HG02852 (cell line): Measurements from ENCODE around the gene LMBRD1.
"Not testable (repeated sequence)": the region's sequence is repeated elsewhere in the genome, so short reads cannot be mapped to it uniquely, and the experiment has no call there.

Source experiments
- ATAC-seq: cut with Tn5 transposase; IDR thresholded peaks from one replicate; pipeline ENCODE4 v1.9.1; 2021; ENCODE audit warnings: mild to moderate bottlenecking, moderate library complexity; ENCODE audit not compliant: unreplicated experiment

Gene LMBRD1

DNA sequence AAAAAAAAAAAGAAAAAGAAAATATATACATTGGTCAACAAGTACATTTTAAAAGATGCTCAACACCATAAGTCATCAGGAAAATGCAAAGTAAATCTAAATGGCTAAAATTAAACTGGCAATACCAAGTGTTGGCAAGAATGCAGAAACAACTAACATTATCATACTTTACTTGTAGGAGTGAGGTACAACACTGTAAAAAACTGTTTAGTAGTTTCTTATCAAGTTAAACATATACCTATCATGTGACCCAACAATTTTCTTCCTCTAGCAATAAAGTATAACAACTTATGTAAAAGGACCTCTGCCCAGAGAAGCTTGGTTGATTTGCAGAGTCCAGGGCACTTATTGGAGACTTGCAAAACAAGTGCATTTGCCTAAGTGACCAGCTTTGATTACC lies 40.4 kb downstream of the LMBRD1 start:
- ATAC-seq: no peak

DNA sequence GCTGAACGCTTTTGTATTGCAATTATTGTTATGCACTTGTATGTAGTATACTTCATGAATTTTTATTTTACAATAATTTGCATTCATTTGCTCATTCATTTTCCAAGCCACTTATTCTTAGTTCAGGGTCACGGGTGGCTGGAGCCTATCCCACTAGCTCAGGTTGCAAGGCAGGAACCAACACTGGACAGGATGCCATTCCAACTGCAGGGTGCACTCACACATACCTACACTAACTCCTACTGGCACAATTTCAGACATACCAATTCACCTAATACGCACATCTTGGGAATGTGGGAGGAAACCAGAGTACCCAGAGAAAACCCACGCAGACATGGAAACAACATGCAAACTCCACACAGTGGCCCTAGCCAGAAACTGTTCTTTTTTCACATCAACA lies 61.8 kb downstream of the LMBRD1 start:
- no peak for ATAC-seq

DNA sequence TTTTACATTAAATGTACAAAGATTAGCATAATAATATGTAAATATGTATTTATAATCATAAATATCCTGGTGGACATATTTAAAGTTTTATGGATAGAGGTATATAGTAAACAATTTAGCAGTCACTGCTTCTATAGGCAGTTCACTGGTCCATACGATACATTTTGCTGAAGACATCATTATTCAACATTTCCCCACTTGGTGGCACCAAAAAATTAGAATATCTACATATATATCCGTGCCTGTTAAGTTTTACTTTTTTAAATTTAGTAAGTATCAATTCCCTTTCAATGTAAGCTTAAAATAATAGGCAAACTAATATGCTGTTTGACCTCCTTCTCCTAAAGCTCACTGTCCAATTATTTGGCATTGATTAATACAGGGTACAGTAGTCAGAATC lies 64.2 kb downstream of the LMBRD1 start:
- peak; percentile 82 for ATAC-seq

DNA sequence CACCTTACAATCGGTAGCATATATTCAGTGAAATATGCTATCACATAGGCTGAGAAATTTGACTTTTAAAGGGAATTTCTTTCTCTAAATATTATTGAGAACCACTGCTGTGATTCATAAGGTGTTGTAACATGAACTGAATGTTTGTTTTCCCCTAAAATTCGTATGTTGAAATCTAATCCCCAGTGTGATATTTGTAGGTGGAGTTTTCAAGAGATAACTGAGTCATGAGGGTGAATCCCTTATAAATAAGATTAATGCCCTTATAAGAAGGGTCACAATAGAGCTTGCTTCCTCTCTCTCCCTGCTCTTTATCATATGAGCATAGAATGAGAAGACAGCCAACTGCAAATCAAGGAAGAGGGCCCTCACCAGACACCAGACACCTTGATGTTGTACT lies 64.8 kb downstream of the LMBRD1 start:
- ATAC-seq: no peak

DNA sequence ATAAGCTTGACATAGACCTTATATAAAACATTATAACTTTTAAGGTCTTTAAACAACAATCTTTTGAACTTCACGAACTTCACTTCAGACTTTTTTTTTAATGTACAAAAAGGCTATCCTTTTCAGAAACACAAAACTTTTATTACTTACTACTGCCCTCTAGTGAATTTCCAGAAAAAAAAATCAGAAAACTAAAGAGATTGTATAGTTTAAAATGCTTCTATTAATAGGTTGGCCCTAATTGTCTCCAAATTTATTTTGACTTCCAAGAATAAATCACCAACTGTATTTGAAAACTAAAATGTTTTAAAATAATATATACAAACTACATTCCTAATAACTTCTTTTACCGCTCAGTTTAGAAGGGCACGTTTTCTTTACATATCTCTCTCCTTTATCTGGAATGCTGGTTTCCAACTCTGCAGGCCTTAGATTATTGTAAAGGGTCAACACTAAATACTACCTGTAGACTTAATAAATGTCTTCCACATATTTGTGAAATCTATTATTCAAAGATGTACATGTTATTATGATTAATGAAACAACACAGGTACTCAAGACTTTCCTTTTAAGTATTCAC lies 66.8 kb downstream of the LMBRD1 start:
- ATAC-seq: no peak

DNA sequence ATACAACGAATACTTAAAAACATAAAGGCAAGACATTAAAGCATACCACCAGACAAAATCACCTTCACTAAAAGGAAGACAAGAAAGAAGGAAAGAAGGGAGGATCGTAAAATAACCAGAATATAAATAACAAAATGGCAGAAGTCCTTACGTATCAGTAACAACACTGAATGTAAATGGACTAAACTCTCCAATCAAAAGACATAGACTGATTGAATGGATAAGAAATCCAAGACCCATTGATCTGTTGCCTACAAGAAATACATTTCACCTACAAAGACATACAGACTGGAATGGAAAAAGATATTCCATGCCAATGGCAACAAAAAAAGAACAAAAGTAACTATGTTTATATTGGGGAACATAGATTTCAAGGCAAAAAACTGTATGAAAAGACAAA lies 74.1 kb downstream of the LMBRD1 start:
- no peak for ATAC-seq

DNA sequence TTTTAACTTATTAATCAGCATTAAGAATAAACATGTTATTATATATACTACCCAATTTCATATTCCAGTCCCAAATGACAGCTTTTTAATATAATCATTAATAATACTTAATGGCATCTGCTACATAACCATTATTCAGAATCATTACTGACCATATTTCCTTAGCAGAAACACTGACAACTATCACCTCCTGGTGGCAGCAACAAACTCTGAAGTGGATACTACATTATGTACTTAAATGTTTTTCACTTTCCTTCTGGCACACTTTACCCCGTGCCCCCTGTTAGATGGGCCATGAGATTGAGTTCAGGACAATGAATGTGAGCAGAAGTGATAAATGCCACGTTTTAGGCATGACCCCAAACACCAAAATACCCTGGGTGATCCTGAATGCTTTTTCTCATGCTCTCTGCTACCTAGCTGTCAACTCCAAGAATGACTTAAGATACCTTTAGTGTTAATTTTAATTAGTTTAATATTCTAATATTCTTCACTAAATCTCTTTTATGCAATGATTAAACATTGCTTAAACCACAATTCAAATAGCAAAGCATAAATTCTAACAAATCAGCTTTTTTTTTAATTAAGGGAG lies 77.1 kb downstream of the LMBRD1 start:
- peak; percentile 70 for ATAC-seq

DNA sequence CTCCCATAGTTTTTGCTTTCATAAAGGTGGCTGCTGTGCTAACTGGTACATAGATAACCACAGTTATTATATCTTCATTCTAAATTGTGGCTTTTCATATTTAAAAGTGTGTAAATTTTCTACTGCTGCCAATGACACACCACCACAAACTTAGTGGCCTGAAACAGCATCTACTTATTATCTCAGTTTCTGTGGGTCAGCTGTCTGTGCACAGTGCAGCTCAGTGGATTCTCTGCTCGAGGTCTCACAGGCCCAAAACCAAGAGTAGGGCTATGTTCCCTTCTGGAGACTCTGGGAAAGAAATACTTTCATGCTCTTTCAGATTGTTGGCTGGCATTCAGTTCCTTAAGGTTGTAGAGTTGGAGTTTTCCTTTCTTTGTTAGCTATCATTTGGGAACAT lies 90.1 kb downstream of the LMBRD1 start:
- no peak for ATAC-seq

DNA sequence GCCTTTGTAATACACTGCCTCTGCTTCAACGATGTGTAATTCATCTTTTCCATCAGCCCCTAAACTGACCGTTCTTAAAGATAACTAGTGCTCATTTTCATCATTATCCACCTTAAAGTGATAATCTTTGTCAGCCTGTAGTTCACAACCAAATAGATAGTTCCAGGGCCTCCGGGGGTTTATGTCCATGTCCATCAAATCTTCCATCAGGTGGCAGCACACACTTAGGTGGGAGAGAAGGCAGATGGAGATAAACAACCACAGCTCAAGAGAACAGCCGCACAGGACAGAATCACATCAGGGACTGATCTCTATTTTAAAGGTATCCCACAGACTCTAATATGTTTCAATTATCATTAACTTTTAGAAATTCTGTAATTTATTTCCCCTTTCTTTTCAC lies 90.9 kb downstream of the LMBRD1 start:
- ATAC-seq: no peak

DNA sequence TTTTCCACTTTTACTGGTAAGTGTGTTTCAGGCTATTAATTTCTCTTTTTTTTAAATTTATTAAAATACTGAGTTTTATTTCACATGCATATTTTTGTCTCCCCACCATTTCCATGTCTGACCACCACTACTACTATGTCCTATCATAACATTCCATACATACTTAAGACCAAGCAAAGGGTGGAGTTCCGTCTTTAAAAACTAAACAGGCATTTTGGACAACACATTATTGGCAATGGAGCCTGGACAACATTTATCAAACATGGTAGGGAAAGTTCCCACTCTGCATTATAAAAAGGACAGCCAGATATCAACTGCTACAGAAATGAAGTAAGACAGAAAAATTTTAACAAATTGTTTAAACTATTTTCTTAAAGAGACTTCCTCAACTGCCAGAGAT lies 91.9 kb downstream of the LMBRD1 start:
- ATAC-seq: no peak

DNA sequence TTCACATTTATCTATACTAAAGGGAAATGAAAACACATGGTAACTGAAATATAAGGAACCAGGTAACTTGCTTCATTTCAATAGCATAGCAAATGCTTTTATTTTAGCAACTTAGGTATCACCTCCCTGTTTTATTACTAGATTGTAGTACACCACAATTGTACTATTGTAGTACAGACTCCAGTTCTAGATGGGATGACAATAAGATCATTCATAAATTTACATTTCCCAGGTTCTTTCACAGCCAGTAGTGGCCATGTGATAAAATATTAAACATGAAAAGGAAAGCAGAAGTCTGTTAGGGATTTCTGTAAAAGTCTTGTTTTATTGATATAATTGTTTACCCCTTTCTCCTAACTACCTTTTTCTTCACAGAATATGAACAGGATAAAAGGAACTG lies 97.2 kb downstream of the LMBRD1 start:
- no peak for ATAC-seq

DNA sequence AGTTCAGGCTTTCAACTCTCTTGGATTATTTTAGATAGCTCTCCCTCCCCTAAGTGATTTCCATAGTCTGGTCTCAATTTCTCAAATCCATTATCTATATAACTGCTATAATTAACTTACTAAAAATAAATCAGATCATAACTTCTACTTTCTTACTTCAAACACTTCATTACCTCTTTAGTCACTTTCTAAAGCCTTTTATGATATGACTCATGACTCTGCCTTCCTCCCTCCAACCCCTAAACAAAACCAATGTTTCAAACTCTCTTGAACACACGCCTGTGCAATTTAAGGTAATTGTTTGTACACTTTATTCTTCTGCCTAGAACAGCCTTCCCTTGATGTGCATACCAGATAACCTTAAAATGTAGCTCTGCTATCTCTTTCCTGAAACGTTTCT lies 100.5 kb downstream of the LMBRD1 start:
- ATAC-seq: peak; percentile 87

DNA sequence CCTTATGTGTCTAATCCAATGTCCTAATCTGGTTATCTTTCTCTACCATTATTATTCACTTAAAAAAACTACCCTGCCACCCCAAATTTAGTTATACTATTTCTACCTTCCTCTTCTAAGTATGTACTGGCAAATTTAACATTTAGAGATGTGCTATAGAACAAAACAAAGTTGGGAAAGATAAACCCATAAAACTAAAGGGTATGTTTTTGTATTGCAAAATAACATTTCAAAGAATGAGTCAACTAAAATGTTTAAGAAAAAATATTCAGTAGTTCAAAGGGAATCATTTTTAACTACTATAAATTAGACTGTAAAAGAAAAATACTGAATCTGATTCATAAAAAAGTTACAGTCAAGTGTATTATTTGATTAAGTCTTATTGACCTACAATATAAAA lies 103.0 kb downstream of the LMBRD1 start:
- no peak for ATAC-seq

DNA sequence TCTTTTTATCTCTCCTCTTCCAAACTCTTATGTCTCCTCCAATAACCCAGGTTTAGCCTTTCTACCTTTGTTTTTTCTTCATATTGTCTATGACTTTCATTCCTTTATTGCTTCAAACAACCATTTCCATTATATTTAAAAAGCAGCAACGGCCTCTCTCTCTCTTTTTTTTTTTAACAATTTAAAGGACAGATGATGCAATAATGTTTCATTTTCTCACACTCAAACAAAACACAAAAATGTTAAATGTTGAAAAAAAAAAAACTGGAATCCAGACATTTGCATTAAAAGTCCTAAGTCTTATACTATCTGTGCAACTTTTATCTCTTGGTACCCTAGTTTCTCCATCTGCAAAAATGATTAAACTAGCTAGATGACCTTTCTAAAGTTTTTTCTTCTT lies 105.8 kb downstream of the LMBRD1 start:
- ATAC-seq: no peak

DNA sequence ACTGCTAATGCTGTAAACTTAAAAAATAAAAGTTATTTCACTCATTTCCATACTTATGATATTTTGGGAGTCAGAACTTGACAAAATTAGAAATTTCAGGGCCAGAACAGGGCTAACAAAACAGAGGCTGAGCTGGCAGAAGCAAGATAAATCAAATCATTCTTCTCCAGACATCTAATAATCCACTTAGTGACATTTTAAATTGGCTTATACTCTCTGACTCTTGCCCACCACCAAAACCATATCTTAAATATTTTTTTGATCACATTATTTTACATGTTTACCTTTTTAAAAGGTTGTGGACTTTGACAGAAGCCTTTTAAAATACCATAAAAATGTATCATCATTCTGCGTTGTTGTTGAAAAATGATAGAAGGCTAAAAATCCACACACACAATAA lies 116.5 kb downstream of the LMBRD1 start:
- ATAC-seq: no peak

DNA sequence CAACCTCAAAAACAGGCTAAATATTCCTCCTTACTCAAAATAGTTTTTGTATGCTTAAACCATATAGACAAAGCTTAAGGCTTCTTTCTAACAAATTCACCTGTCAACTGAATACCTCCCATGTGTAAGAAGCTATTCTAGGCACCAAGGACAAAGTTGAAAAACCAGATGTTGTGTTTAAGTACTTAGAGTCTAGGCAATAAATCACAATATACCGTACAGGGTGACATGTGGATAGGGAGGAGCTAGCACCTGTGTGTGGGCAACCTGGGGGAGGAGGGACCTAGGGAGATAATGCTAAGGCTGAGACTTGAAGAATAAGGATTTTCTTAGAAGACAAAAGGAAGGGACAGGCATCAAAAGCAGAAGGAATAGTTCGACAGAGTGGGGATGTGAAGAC lies 123.5 kb downstream of the LMBRD1 start:
- no peak for ATAC-seq

DNA sequence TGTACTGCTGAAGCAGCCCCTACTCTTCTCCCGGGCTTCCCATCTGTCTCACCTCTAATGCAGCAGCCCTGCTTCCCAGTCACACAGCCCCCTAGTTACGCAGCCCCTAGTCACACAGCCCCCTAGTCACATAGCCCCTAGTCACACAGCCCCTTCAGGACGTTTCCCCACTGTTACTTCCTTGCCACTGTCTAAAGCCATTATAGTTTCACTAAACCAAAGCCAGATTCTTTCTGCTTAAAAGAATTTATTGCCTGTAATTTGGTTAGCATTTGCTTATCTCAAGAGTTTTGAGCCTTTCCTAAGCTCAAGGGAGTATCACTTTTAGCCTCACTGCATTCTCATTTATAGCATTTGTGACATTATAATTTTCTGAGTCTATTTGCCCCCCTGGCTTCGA lies 127.9 kb downstream of the LMBRD1 start:
- no peak for ATAC-seq

DNA sequence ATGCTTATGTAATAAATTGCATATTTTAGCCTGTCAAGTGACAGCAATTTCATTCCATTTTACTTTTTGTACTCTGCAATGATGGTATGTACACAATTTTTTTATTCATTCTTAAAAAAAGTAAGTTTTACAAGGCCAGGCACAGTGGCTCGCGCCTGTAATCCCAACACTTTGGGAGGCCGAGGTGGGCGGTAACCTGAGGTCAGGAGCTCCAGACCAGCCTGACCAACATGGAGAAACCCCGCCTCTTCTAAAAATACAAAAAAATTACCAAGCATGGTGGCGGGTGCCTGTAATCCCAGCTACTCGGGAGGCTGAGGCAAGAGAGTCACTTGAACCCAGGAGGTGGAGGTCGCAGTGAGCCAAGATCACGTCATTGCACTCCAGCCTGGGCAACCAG lies 130.0 kb downstream of the LMBRD1 start:
- not testable (repeated sequence) for ATAC-seq

DNA sequence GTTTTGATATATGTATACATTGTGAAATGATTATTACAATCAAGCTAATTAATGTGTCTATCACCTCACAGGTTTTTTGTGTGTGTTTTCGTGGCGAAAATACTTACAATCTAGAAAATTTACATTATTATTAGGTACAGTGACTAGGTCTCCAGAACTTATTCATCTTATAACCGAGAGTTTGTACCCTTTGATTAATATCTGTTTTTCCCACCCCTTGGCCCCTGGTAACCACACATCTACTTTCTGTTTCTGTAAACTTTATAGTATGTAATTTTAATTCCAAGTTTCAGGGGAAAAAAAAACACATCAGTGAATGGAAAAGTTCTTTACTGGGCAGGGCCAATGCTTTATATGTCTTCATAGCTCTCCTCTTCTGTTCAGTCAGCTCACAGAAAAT lies 131.4 kb downstream of the LMBRD1 start:
- ATAC-seq: no peak

DNA sequence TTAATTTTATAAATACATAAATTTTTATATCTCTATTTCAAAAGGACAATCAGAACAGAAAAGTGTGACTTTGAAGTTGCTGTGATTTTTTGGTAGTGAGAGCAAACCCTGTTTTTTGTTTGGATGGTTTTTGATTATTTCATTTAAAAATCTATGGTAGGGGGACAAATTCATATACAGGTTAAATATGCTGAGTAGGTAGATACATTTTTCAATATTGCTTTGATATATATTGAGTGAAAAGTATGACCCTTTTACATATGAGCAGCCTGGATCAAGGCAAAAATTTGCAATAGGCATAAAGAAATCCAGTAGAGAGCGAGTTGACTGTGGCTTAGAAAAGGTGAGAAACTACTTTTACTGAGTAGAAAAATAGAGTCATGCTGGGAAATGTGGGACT lies 132.3 kb downstream of the LMBRD1 start:
- ATAC-seq: no peak

DNA sequence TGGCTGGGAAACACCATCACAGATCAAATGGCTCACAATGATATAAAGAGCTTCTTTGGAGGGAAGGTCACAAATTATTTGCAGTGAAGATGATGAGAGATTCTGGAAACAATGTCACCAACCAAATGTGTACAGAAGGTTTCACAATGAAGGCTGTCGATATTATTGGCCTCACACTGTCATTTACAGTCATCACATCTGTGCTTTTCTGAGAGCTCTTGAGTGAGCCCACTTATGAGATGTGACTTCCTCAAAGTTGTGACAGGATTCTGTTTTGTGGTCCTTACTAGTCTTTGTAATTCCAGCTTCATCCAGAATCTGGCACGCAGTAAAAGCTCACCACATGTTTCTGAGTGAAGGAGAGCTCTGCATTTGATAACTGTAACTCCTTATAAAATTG lies 133.6 kb downstream of the LMBRD1 start:
- ATAC-seq: peak; percentile 57

DNA sequence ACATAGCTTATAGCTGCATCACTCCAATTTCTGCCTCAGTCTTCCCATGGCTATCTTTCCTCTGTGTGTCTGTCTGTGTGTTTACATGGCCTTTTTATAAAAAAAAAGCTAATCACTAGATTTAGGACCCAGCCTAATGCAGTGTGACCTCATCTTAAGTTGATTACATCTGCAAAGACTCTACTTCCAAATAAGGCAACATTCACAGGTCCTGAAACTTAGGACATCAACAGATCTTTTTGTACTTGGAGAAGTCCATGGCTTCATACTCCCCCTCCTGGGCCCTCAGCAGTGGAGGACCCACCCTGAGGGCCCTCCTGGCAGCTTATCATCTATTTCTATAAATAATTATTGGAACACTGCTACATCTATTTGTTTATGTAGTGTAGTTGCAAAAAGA lies 146.1 kb downstream of the LMBRD1 start:
- ATAC-seq: no peak

DNA sequence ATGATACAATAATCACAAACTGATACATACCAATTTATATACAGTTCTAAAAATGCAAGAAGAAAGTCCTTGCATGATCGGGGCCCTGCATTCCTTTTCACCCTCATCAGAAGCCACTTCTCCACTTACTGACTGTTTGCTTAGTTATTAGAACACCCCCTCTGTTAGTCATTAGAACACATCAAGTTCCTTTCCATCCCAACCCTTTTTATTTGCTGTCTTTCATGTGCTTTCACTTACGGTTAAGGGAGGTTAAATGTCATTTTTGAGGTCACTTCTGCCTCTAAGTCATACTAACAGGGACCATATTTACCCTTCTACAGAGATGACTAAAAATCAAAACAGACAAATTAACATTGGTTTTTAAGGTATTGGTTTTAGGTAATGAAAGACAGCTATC lies 149.1 kb downstream of the LMBRD1 start:
- no peak for ATAC-seq
